ENCODE measurements around the gene CWF19L2. TPM values are rescaled to one million over a fixed set of nuclear protein-coding genes. Genes with fewer than 3 reads are reported as not detected.

Gene CWF19L2
- polyA plus RNA-seq, 1 of the 3 experiments (the other 2 are of a cell fraction) = 0.74 TPM

DNA sequence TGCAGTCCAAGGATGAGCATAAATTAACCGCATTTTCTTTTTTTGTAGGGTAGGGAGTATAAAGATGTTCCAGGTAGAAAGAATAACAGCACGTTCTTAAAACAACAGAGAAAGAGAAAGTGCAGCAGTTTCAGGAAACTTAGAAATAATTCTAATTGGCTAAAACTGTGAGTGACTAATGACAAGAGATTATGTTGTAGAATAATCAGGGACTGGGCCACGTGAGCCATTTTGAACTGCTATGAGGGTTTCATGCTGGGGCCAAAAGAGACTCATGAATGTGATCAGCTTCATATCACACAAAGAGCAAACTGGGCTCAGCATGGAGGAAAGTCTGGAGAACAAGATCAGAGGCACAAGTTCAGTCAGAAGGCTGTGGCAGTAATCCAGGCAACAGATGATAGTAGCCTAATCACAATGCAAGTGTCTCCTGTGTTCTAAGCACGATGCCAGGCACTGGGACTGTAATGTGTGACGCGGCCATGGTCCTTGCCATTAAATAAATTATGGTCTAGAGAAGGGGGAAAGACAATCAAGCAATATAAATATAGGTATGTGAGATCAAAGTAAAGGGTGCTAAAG is 17.9 kb downstream of the CWF19L2 start:
- Histone ChIP-seq H3K27ac (ENCODE audit: low read depth in 2 of 2, low read length in 1 of 2) (no peak overlapping the region), H3K9me2 (no peaks in the 10 kb centered on the region), H3K79me2 (ENCODE audit: insufficient read depth) (no peaks in the 10 kb centered on the region), H3K4me1 (ENCODE audit: control insufficient read depth in 1 of 2, insufficient read depth in 2 of 2, low read depth in 1 of 2, low read length in 1 of 2) (no peaks in the 10 kb centered on the region), H3K36me3 (replicated peaks in 1 of 2; ENCODE audit: control insufficient read depth in 1 of 2, insufficient read depth in 2 of 2, low read length in 1 of 2) (peaks cover 28 to 32% of the 10 kb centered on the region in 2 experiments), H3F3A (replicated peaks; ENCODE audit: insufficient read depth) (no peaks in the 10 kb centered on the region), H2AFZ (ENCODE audit: low read depth) (no peak overlapping the region), H3K9me3 (no peaks in the 10 kb centered on the region), H4K20me1 (ENCODE audit: insufficient read depth) (no peaks in the 10 kb centered on the region), H3K27me3 (ENCODE audit: insufficient read depth) (no peaks in the 10 kb centered on the region), H3K9ac (no peak overlapping the region), H3K4me3 (ENCODE audit: low read depth in 2 of 2, low read length in 1 of 2) (no peak overlapping the region), H3K4me2 (no peak overlapping the region)
- POLR2A ChIA-PET = no interaction called here
- WGBS (ENCODE audit: low lambda C conversion rate) = 76% methylated on average over 6 of the region's 6 CpGs
- CTCF ChIA-PET = no interaction called here
- no peak for DNase-seq
- TF ChIP-seq FOSL2 (IDR thresholded peaks at IDR 0.05; ENCODE audit: borderline replicate concordance, low read depth) = no peak
- TF ChIP-seq, protein P1, sequence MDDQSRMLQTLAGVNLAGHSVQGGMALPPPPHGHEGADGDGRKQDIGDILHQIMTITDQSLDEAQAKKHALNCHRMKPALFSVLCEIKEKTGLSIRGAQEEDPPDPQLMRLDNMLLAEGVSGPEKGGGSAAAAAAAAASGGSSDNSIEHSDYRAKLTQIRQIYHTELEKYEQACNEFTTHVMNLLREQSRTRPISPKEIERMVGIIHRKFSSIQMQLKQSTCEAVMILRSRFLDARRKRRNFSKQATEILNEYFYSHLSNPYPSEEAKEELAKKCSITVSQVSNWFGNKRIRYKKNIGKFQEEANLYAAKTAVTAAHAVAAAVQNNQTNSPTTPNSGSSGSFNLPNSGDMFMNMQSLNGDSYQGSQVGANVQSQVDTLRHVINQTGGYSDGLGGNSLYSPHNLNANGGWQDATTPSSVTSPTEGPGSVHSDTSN (IDR thresholded peaks at IDR 0.05) = no peak
- no peak for TF ChIP-seq TCF12 (IDR thresholded peaks at IDR 0.05)
- no peak for TF ChIP-seq TEAD4 (IDR thresholded peaks at IDR 0.05; ENCODE audit: borderline replicate concordance, insufficient read depth)
- TF ChIP-seq, protein P2, sequence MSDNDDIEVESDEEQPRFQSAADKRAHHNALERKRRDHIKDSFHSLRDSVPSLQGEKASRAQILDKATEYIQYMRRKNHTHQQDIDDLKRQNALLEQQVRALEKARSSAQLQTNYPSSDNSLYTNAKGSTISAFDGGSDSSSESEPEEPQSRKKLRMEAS (IDR thresholded peaks at IDR 0.05; ENCODE audit: low read depth) = no peak
- TF ChIP-seq IRF3 (IDR thresholded peaks at IDR 0.05; ENCODE audit: low read depth, low read length) = no peak
- no peak for TF ChIP-seq NFIC (IDR thresholded peaks at IDR 0.05; ENCODE audit: borderline replicate concordance)
- TF ChIP-seq RAD21 (IDR thresholded peaks at IDR 0.05; ENCODE audit: low read length) = no peak
- no peak for TF ChIP-seq MXI1 (IDR thresholded peaks at IDR 0.05; ENCODE audit: low read depth, low read length)
- no peak for TF ChIP-seq GATA2 (CRISPR knock-in tag; IDR thresholded peaks at IDR 0.05)
- TF ChIP-seq, protein P3, sequence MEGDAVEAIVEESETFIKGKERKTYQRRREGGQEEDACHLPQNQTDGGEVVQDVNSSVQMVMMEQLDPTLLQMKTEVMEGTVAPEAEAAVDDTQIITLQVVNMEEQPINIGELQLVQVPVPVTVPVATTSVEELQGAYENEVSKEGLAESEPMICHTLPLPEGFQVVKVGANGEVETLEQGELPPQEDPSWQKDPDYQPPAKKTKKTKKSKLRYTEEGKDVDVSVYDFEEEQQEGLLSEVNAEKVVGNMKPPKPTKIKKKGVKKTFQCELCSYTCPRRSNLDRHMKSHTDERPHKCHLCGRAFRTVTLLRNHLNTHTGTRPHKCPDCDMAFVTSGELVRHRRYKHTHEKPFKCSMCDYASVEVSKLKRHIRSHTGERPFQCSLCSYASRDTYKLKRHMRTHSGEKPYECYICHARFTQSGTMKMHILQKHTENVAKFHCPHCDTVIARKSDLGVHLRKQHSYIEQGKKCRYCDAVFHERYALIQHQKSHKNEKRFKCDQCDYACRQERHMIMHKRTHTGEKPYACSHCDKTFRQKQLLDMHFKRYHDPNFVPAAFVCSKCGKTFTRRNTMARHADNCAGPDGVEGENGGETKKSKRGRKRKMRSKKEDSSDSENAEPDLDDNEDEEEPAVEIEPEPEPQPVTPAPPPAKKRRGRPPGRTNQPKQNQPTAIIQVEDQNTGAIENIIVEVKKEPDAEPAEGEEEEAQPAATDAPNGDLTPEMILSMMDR (IDR thresholded peaks at IDR 0.05) = no peak
- no peak for TF ChIP-seq RFX5 (IDR thresholded peaks at IDR 0.05; ENCODE audit: low read length)
- no peak for TF ChIP-seq POLR2AphosphoS5 (IDR thresholded peaks at IDR 0.05; ENCODE audit: low read depth, low read length)
- TF ChIP-seq FOXM1 (IDR thresholded peaks at IDR 0.05; ENCODE audit: low read depth) = no peak

DNA sequence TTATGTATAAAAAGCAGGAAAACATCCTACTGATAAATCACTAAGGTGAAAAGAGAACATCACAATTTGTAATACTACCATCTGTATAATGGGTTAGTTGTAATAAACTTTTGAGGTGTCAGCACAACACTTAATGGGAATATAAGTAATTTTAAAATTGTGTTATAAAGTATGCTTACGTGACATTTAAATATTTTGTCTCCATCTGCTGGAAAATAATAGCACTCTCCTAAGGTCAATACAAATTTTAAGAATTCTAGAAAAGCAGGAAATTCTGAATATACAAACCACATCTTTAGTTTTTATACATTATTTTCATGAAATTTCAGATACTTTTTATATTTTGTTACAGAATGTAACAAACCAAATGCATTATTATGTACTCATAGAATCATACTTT is 19.5 kb downstream of the CWF19L2 start:
- Histone ChIP-seq H2AFZ (ENCODE audit: low read depth) (no peak overlapping the region), H3K9me3 (no peaks in the 10 kb centered on the region), H3K79me2 (ENCODE audit: insufficient read depth) (no peaks in the 10 kb centered on the region), H4K20me1 (ENCODE audit: insufficient read depth) (no peaks in the 10 kb centered on the region), H3K9ac (no peak overlapping the region), H3K27me3 (ENCODE audit: insufficient read depth) (no peaks in the 10 kb centered on the region), H3K4me1 (ENCODE audit: control insufficient read depth in 1 of 2, insufficient read depth in 2 of 2, low read depth in 1 of 2, low read length in 1 of 2) (no peaks in the 10 kb centered on the region), H3K4me3 (ENCODE audit: low read depth in 2 of 2, low read length in 1 of 2) (no peak overlapping the region), H3F3A (replicated peaks; ENCODE audit: insufficient read depth) (no peaks in the 10 kb centered on the region), H3K4me2 (no peak overlapping the region), H3K36me3 (replicated peaks in 1 of 2; ENCODE audit: control insufficient read depth in 1 of 2, insufficient read depth in 2 of 2, low read length in 1 of 2) (peaks cover 26 to 32% of the 10 kb centered on the region in 2 experiments), H3K9me2 (no peaks in the 10 kb centered on the region), H3K27ac (ENCODE audit: low read depth in 2 of 2, low read length in 1 of 2) (no peak overlapping the region)
- TF ChIP-seq TEAD4 (IDR thresholded peaks at IDR 0.05; ENCODE audit: borderline replicate concordance, insufficient read depth) (no peak), EZH2phosphoT487 (IDR thresholded peaks at IDR 0.05; ENCODE audit: borderline replicate concordance, low read depth) (no peak)
- TF ChIP-seq, protein P3 (IDR thresholded peaks at IDR 0.05) = peak; percentile 30
- WGBS (ENCODE audit: low lambda C conversion rate) = 80% methylated on average over 1 of the region's 1 CpG
- no peak for DNase-seq
- POLR2A ChIA-PET = no interaction called here
- CTCF ChIA-PET = no interaction called here

Measured in SK-N-SH (cell line).